22Rv1 (cell line): ENCODE results near the gene LENG8.

ENCODE experiments used
- H3K27ac ChIP-seq: fragments of 450-650 bp; 2 replicates; pipeline ENCODE4 v1.5.1; 2017
- CTCF ChIP-seq: fragments of 450-650 bp; IDR thresholded peaks from 2 replicates; pipeline ENCODE4 v1.5.1; 2017; ENCODE audit warnings: mild to moderate bottlenecking
- ZFX ChIP-seq: fragments of 450-650 bp; IDR thresholded peaks from 2 replicates; pipeline ENCODE4 v1.6.1; 2017; ENCODE audit warnings: antibody characterized with exemption, borderline replicate concordance

LENG8 gene

GRCh38 chr19:54412877-54413276 lies 36.1 kb upstream of the LENG8 start:
- TF ChIP-seq ZFX (no peak), CTCF (no peak)
- H3K27ac ChIP-seq, result no peak overlapping the region

- H3K27ac ChIP-seq, result no peak overlapping the region
These were observed 34.8 kb upstream of the LENG8 start for GRCh38 chr19:54414156-54414555.

GRCh38 chr19:54415208-54415900 lies 33.6 kb upstream of the LENG8 start, which contains the start of gene TTYH1:
TSS of gene TTYH1 (plus strand) at chr19:54415464. CDS start at chr19:54415553, 89 bp downstream.
- no peak for TF ChIP-seq ZFX
- peak; percentile 59 for TF ChIP-seq CTCF

More at GRCh38 chr19:54414156-54414555, 34.8 kb upstream of the LENG8 start:
- TF ChIP-seq ZFX, result no peak
- no peak for TF ChIP-seq CTCF

GRCh38 chr19:54415901-54416673 lies 32.9 kb upstream of the LENG8 start:
- TF ChIP-seq ZFX, result no peak
- TF ChIP-seq CTCF, result no peak
- H3K27ac ChIP-seq, result no peak overlapping the region

More at GRCh38 chr19:54415208-54415900, 33.6 kb upstream of the LENG8 start, which contains the start of gene TTYH1:
- no peak within 1 kb of the TSS for H3K27ac ChIP-seq

GRCh38 chr19:54416695-54417491 lies 32.1 kb upstream of the LENG8 start:
- TF ChIP-seq CTCF (no peak), ZFX (no peak)
- no peak overlapping the region for H3K27ac ChIP-seq

GRCh38 chr19:54418030-54418929 lies 30.7 kb upstream of the LENG8 start:
- H3K27ac ChIP-seq, result no peak overlapping the region
- TF ChIP-seq CTCF (no peak), ZFX (no peak)
